GM20000 (cell line): ENCODE measurements around the gene RHBDF2.

ENCODE experiments used
- DNase-seq: peaks from one replicate; pipeline ENCODE4 v3.0.0; 2012; ENCODE audit warnings: low spot score
- CTCF ChIP-seq: IDR thresholded peaks from 2 replicates; pipeline ENCODE4 v1.5.1; 2012; ENCODE audit warnings: mild to moderate bottlenecking, control low read depth; ENCODE audit errors: extremely low read depth, missing control alignments

The RHBDF2 gene

GRCh38 chr17:76437467-76438402 lies 63.5 kb downstream of the RHBDF2 start:
- DNase-seq, result no peak
- no peak for TF ChIP-seq CTCF

GRCh38 chr17:76435751-76436150 lies 65.5 kb downstream of the RHBDF2 start:
- TF ChIP-seq CTCF, result no peak
- DNase-seq, result no peak

GRCh38 chr17:76434870-76435269 lies 66.4 kb downstream of the RHBDF2 start:
- no peak for DNase-seq
- no peak for TF ChIP-seq CTCF

DNA sequence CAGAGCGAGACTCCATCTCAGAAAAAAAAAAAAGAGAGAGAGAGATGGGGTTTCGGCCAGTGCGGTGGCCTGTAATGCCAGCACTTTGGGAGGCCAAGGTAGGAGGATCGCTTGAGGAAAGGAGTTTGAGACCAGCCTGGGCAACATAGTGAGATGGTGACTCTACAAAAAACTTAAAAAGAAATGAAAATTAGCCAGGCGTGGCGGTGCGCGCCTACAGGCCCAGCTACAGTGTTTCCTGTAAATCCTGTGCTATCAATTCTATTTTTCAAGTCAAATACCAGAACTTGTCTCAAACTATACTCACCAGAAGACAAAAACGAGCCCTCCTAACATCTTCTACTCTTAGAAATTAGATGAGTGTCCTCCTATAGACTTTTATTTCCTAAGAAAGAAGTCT lies 67.5 kb downstream of the RHBDF2 start:
- no peak for TF ChIP-seq CTCF
- no peak for DNase-seq

- DNase-seq, result no peak
Observed at GRCh38 chr17:76432712-76433336, 68.4 kb downstream of the RHBDF2 start.

GRCh38 chr17:76432004-76432403 lies 69.2 kb downstream of the RHBDF2 start:
- no peak for TF ChIP-seq CTCF
- no peak for DNase-seq

More at GRCh38 chr17:76432712-76433336, 68.4 kb downstream of the RHBDF2 start:
- no peak for TF ChIP-seq CTCF

- DNase-seq, result no peak
- TF ChIP-seq CTCF, result no peak
Observed at GRCh38 chr17:76431509-76431908, 69.7 kb downstream of the RHBDF2 start.
